HG03469 (cell line): ENCODE results near the gene RUSF1.
"Not testable (repeated sequence)": the region's sequence is repeated elsewhere in the genome, so short reads cannot be mapped to it uniquely, and the experiment has no call there.

Experiments
- ATAC-seq: cut with Tn5 transposase; IDR thresholded peaks from one replicate; pipeline ENCODE4 v1.9.1; 2021; ENCODE audit warnings: mild to moderate bottlenecking, moderate library complexity, moderate number of reproducible peaks; ENCODE audit not compliant: unreplicated experiment

The RUSF1 gene

GRCh38 chr16:31453255-31454204 lies 54.7 kb downstream of the RUSF1 start:
- ATAC-seq = no peak

- no peak for ATAC-seq
Measured at GRCh38 chr16:31452631-31453106, 55.5 kb downstream of the RUSF1 start.

- ATAC-seq = no peak
Measured at GRCh38 chr16:31451681-31452351, 56.4 kb downstream of the RUSF1 start.

- ATAC-seq = no peak
Measured at GRCh38 chr16:31451201-31451600, 57.0 kb downstream of the RUSF1 start.

GRCh38 chr16:31445931-31446330 lies 62.3 kb downstream of the RUSF1 start:
- ATAC-seq = not testable (repeated sequence)

- ATAC-seq = no peak
Measured at GRCh38 chr16:31441956-31442355, 66.2 kb downstream of the RUSF1 start.

GRCh38 chr16:31440516-31441184 lies 67.5 kb downstream of the RUSF1 start:
- ATAC-seq = no peak

- no peak for ATAC-seq
Measured at GRCh38 chr16:31439519-31439918, 68.7 kb downstream of the RUSF1 start.
